Lower leg skin (tissue), 4 donors: ENCODE results near the gene PDZRN4. TPM values are rescaled to one million over a fixed set of nuclear protein-coding genes. Genes with fewer than 3 reads are reported as not detected.

Experiments used
- DNase-seq, 2 donors: peaks; one replicate each; pipeline ENCODE4 v3.0.0-alpha.2; 2019; ENCODE audit warnings: low spot score in 2 of 2
- H3K4me3 ChIP-seq: fragments of 200-600 bp; sonication (generic); 2 replicates; pipeline ENCODE4 v1.5.1; 2017; ENCODE audit warnings: mild to moderate bottlenecking, low read depth; ENCODE audit not compliant: poor library complexity, severe bottlenecking
- CTCF ChIP-seq, 3 donors: fragments of 450-650 bp; IDR thresholded peaks; one replicate each; pipeline ENCODE4 v1.5.1; 2016; ENCODE audit warnings: antibody characterized with exemption in 3 of 3, mild to moderate bottlenecking in 3 of 3, moderate library complexity in 2 of 3
- POLR2A ChIP-seq, 2 donors: fragments of 450-650 bp; IDR thresholded peaks; one replicate each; pipeline ENCODE4 v1.6.1; 2016 to 2017; ENCODE audit warnings: antibody characterized with exemption in 2 of 2, mild to moderate bottlenecking in 1 of 2, moderate library complexity in 1 of 2
- WGBS, 2 donors: methylation state at CpG; one replicate each; pipeline ENCODE4 v1.1.5; 2018; 5-methylcytosine and 5-hydroxymethylcytosine counted together
- intact Hi-C: fragments of 100-400 bp; cut with DNase I; formaldehyde crosslinking; loops from one replicate; pipeline ENCODE4 v1.15.0; 2023; ENCODE audit warnings: low total_unique reads
- total RNA-seq, 4 donors: library from RNA; depleted of rRNA; stranded (reverse); fragments of >200 nt; gene quantifications; one replicate each; pipeline ENCODE4 v1.1.0, GENCODE V29; 2016

PDZRN4 gene
- 1 to 10 TPM in 3 of 4 donors, under 1 TPM in 1; 0.65 to 8.3 (median 3.6) TPM for total RNA-seq

- TF ChIP-seq POLR2A (IDR thresholded peaks at IDR 0.05), result no peak
- TF ChIP-seq CTCF (IDR thresholded peaks at IDR 0.05), result no peak
- DNase-seq, result peak in 1 of 2 donors; percentile 82
- no peak within 1 kb of the TSS for H3K4me3 ChIP-seq
- intact Hi-C loops, result no loop called here
- WGBS, 2 donors, result 29 to 34% methylated on average over 27 to 32 of the region's 67 CpGs
These were observed at the start of gene PDZRN4 for GRCh38 chr12:41188058-41188840. PDZRN4 (plus strand) TSS chr12:41188320.

GRCh38 chr12:41140117-41140516 lies 48.0 kb upstream of the PDZRN4 start:
- H3K4me3 ChIP-seq, result no peak overlapping the region
- intact Hi-C loops, result no loop called here
- DNase-seq, result no peak
- TF ChIP-seq POLR2A (IDR thresholded peaks at IDR 0.05) (no peak), CTCF (IDR thresholded peaks at IDR 0.05) (no peak)

DNA sequence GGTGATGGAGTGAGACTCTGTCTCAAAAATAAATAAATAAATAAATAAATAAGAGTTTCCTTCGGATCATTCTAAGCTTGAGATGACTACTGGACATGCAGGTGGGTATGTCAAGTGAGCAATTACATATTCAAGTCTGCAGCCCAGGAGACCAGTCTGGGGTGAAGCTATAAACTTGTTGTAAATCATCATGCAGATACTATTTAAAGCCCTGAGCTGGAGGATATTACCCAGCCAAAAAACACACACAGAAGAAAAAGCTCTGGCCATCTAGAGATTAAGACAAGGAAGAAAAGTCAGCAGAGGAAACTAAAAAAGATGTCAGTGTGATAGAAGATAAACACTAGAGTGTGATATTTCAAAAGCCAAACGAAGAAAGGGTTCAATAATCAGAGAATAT lies 47.0 kb upstream of the PDZRN4 start:
- intact Hi-C loops, result no loop called here
- TF ChIP-seq POLR2A (IDR thresholded peaks at IDR 0.05) (no peak), CTCF (IDR thresholded peaks at IDR 0.05) (no peak)
- DNase-seq, result no peak
- 75 to 85% methylated on average over 2 of the region's 2 CpGs for WGBS, 2 donors
- no peak overlapping the region for H3K4me3 ChIP-seq

GRCh38 chr12:41142376-41142775 lies 45.7 kb upstream of the PDZRN4 start:
- no peak for TF ChIP-seq CTCF (IDR thresholded peaks at IDR 0.05)
- no peak for TF ChIP-seq POLR2A (IDR thresholded peaks at IDR 0.05)
- H3K4me3 ChIP-seq, result no peak overlapping the region
- no peak for DNase-seq
- intact Hi-C loops, result no loop called here
- WGBS, 2 donors, result 50 to 80% methylated on average over 1 of the region's 1 CpG

DNA sequence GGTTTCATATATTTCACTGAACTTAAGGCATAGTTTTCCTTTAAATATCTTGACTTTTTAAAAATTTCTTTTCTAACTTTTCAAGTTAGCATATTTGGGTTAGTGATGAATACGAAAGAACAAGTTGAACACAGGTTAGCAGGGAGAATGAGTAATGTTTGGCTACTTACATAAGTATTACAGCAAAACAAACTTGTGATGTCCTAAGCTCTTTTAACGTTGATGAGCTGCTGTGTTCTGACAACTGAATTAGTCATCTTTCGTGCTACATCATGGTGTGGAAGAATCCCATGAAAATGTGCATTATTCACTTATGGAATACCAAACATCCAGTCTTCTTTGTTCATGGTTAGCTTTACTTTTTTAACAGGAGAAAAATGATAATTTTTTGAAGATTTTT lies 36.3 kb upstream of the PDZRN4 start:
- TF ChIP-seq CTCF (IDR thresholded peaks at IDR 0.05), result no peak
- WGBS, 2 donors, result 31 to 56% methylated on average over 3 of the region's 3 CpGs
- DNase-seq, result no peak
- H3K4me3 ChIP-seq, result no peak overlapping the region
- intact Hi-C loops, result no loop called here

DNA sequence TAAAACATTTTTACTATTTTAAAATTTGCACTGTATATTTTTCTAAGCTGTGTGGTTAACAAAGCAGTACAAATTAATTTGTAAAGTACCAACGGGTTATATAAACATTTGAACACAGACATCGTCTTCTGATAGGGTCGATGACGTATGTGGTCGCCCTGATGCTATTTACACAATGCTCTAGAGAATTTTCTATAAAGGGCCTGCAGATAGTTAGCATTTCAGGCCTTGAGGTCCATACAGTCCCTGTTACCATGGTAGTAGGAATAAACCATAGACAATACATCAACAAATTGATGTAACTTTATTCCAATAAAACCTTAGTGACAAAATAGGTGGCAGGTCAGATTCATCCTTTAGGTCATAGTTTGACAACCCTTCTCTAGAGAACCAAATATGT lies 25.7 kb upstream of the PDZRN4 start:
- H3K4me3 ChIP-seq, result no peak overlapping the region
- intact Hi-C loops, result no loop called here
- DNase-seq, result no peak
- TF ChIP-seq CTCF (IDR thresholded peaks at IDR 0.05) (no peak), POLR2A (IDR thresholded peaks at IDR 0.05) (no peak)
- WGBS, 2 donors, result 82 to 90% methylated on average over 5 of the region's 5 CpGs
